ENCODE data around the gene SHISA6.

DNA sequence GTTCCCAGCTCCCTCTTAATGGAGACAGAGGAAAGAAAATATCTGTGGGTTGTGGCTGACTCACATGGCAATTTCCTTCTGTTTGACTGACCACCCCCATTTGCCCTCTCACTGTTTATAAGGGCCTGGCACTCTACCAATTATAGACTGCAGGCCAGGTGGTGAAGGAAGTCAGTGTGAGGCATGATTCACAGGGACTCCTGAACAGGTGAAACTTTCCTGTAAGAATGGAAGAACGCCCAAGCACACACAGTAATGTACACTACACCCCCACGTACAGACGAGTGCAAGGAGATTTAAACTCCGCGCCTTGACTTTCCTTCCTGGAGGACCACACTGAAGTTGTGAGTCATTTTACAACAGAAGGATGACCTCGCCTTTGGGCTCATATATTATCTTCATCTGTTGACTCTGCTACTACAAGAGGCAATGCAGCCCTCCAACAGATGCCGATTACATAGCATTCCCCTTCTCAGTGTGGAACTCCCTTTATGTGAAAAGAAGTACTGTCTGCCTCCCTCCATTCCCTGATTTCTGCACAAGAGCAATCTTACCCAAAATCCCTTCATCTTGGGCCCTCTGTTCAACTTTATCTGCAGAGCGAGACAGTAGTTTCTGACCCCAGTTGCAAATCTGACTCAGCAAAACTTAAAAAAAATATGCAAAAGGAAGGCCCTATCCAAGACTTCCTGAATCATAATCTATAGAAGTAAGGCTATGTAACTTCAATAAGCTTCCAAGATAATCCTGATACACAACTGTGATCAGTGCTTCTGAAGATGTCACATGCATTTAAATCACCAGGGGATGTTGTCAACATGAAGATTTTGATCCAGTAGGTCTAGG lies 163.6 kb downstream of the SHISA6 start:
- TF ChIP-seq CTCF (IDR thresholded peaks at IDR 0.05) (no peak), EZH2 (IDR thresholded peaks at IDR 0.05; ENCODE audit: borderline replicate concordance, insufficient read depth, low read depth, low read length, poor library complexity, severe bottlenecking) (no peak)

All from B cell (primary cell).